ENCODE results near the gene HELB. TPM values are rescaled to one million over a fixed set of nuclear protein-coding genes. Genes with fewer than 3 reads are reported as not detected.

The HELB gene
- total RNA-seq (2012; rRNA removed): 2.0 and 2.3 TPM in 2 replicates

GRCh38 chr12:66301944-66302826, at the start of gene HELB:
HELB (plus strand) TSS chr12:66302493; CDS start chr12:66302604, 111 bp downstream.
- no peaks in the 10 kb centered on the region for H3K36me3 ChIP-seq (ENCODE audit: insufficient read depth, low read length)
- H3K4me3 ChIP-seq (ENCODE audit: low read length): peak within 1 kb of the TSS; percentile 74
- peak within 1 kb of the TSS; percentile 69 for H3K9ac ChIP-seq (ENCODE audit: low read depth, low read length)
- H3K4me2 ChIP-seq (ENCODE audit: low read length): peak within 1 kb of the TSS; percentile 83
- no peaks in the 10 kb centered on the region for H3K9me3 ChIP-seq (replicated peaks; ENCODE audit: low read length)
- no peaks in the 10 kb centered on the region for H3K4me1 ChIP-seq (ENCODE audit: control insufficient read depth, insufficient read depth, low read length)
- peaks cover 20% of the 10 kb centered on the region for H3K27me3 ChIP-seq (ENCODE audit: control insufficient read depth, insufficient read depth, low read length)

DNA sequence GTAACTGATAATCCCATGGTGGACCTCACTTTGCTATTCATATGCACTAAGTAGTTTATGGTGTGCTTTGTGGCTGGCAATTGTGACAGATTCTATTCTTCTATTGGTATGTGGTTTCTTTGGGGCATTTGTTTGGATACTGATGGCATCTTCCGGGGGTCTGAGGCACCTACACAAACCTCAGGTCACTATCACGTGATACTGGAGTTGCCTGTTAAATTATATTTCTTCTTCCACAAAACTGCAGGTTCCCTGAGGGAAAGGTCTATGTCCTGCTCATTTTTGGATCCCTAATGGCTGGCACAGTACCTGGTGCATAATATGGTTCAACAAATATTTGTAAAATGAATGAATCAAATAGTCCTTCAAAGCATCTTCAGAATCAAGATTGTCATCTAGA, 49.5 kb upstream of the HELB start:
- Histone ChIP-seq H3K9ac (ENCODE audit: low read depth, low read length) (no peak overlapping the region), H3K4me2 (ENCODE audit: low read length) (no peak overlapping the region), H3K4me3 (ENCODE audit: low read length) (no peak overlapping the region), H3K4me1 (ENCODE audit: control insufficient read depth, insufficient read depth, low read length) (no peaks in the 10 kb centered on the region), H3K9me3 (replicated peaks; ENCODE audit: low read length) (no peaks in the 10 kb centered on the region), H3K36me3 (ENCODE audit: insufficient read depth, low read length) (no peaks in the 10 kb centered on the region), H3K27me3 (ENCODE audit: control insufficient read depth, insufficient read depth, low read length) (no peaks in the 10 kb centered on the region)

GRCh38 chr12:66255737-66256136, 46.6 kb upstream of the HELB start:
- Histone ChIP-seq H3K4me2 (ENCODE audit: low read length) (no peak overlapping the region), H3K36me3 (ENCODE audit: insufficient read depth, low read length) (no peaks in the 10 kb centered on the region), H3K9me3 (replicated peaks; ENCODE audit: low read length) (no peaks in the 10 kb centered on the region), H3K9ac (ENCODE audit: low read depth, low read length) (no peak overlapping the region), H3K4me3 (ENCODE audit: low read length) (no peak overlapping the region), H3K4me1 (ENCODE audit: control insufficient read depth, insufficient read depth, low read length) (no peaks in the 10 kb centered on the region), H3K27me3 (ENCODE audit: control insufficient read depth, insufficient read depth, low read length) (peaks cover 14% of the 10 kb centered on the region)

GRCh38 chr12:66258011-66258410, 44.3 kb upstream of the HELB start:
- H3K9me3 ChIP-seq (replicated peaks; ENCODE audit: low read length): no peaks in the 10 kb centered on the region

DNA sequence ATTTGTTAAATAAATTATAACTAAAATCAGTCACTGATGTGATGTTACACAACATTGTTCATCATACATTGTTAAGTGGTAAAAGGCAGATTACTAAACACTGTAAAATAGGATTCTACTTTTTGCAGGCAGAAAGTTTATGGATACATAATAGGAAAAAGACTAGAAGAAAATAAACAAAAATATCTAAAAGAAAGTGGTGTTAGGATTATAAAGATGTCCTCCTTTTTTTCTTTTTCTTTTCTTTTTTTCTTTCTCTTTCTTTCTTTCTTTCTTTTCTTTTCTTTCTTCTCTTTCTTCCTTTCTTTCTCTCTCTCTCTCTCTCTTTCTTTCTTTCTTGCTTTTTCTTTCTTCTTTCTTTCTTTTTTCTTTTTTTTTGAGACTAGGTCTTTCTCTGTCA, 39.6 kb upstream of the HELB start:
- no peaks in the 10 kb centered on the region for H3K4me1 ChIP-seq (ENCODE audit: control insufficient read depth, insufficient read depth, low read length)
- no peak overlapping the region for H3K9ac ChIP-seq (ENCODE audit: low read depth, low read length)
- no peak overlapping the region for H3K4me3 ChIP-seq (ENCODE audit: low read length)
- no peaks in the 10 kb centered on the region for H3K9me3 ChIP-seq (replicated peaks; ENCODE audit: low read length)
- H3K36me3 ChIP-seq (ENCODE audit: insufficient read depth, low read length): no peaks in the 10 kb centered on the region
- peaks cover 44% of the 10 kb centered on the region for H3K27me3 ChIP-seq (ENCODE audit: control insufficient read depth, insufficient read depth, low read length)
- H3K4me2 ChIP-seq (ENCODE audit: low read length): no peak overlapping the region

More at GRCh38 chr12:66258011-66258410, 44.3 kb upstream of the HELB start:
- H3K36me3 ChIP-seq (ENCODE audit: insufficient read depth, low read length): no peaks in the 10 kb centered on the region
- H3K4me1 ChIP-seq (ENCODE audit: control insufficient read depth, insufficient read depth, low read length): no peaks in the 10 kb centered on the region
- H3K4me3 ChIP-seq (ENCODE audit: low read length): no peak overlapping the region
- H3K9ac ChIP-seq (ENCODE audit: low read depth, low read length): no peak overlapping the region
- H3K4me2 ChIP-seq (ENCODE audit: low read length): no peak overlapping the region
- peaks cover 21% of the 10 kb centered on the region for H3K27me3 ChIP-seq (ENCODE audit: control insufficient read depth, insufficient read depth, low read length)

DNA sequence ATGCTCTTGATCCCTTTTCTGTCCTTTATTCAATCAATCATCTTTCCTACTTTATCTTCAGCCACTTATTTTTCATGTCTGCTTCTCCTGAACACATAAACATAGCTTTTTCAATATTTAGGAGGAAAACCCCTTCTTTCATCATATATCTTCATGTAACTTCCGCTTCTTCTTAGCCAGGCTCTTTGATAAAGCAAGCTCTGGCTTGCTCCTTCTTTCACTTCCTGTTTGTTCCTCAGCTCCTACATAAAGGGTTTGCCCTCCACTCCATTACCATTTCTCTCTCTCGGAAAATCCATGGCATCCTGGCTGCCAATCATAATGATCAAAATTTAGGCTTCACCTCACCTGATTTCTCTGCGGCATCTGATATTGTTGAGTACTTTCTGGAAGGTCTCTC, 33.7 kb upstream of the HELB start:
- no peaks in the 10 kb centered on the region for H3K4me1 ChIP-seq (ENCODE audit: control insufficient read depth, insufficient read depth, low read length)
- H3K36me3 ChIP-seq (ENCODE audit: insufficient read depth, low read length): no peaks in the 10 kb centered on the region
- no peaks in the 10 kb centered on the region for H3K9me3 ChIP-seq (replicated peaks; ENCODE audit: low read length)
- no peak overlapping the region for H3K4me3 ChIP-seq (ENCODE audit: low read length)
- no peak overlapping the region for H3K4me2 ChIP-seq (ENCODE audit: low read length)
- peaks cover 45% of the 10 kb centered on the region for H3K27me3 ChIP-seq (ENCODE audit: control insufficient read depth, insufficient read depth, low read length)
- no peak overlapping the region for H3K9ac ChIP-seq (ENCODE audit: low read depth, low read length)

GRCh38 chr12:66269142-66269541, 33.2 kb upstream of the HELB start:
- no peak overlapping the region for H3K4me2 ChIP-seq (ENCODE audit: low read length)
- H3K36me3 ChIP-seq (ENCODE audit: insufficient read depth, low read length): no peaks in the 10 kb centered on the region
- no peak overlapping the region for H3K4me3 ChIP-seq (ENCODE audit: low read length)
- H3K9me3 ChIP-seq (replicated peaks; ENCODE audit: low read length): no peaks in the 10 kb centered on the region
- no peaks in the 10 kb centered on the region for H3K4me1 ChIP-seq (ENCODE audit: control insufficient read depth, insufficient read depth, low read length)
- no peak overlapping the region for H3K9ac ChIP-seq (ENCODE audit: low read depth, low read length)
- H3K27me3 ChIP-seq (ENCODE audit: control insufficient read depth, insufficient read depth, low read length): peaks cover 44% of the 10 kb centered on the region

GRCh38 chr12:66269757-66270383, 32.4 kb upstream of the HELB start:
- Histone ChIP-seq H3K4me3 (ENCODE audit: low read length) (no peak overlapping the region), H3K27me3 (ENCODE audit: control insufficient read depth, insufficient read depth, low read length) (peaks cover 41% of the 10 kb centered on the region), H3K9ac (ENCODE audit: low read depth, low read length) (no peak overlapping the region), H3K4me1 (ENCODE audit: control insufficient read depth, insufficient read depth, low read length) (no peaks in the 10 kb centered on the region), H3K9me3 (replicated peaks; ENCODE audit: low read length) (no peaks in the 10 kb centered on the region), H3K4me2 (ENCODE audit: low read length) (peak overlapping the region; percentile 17), H3K36me3 (ENCODE audit: insufficient read depth, low read length) (no peaks in the 10 kb centered on the region)

DNA sequence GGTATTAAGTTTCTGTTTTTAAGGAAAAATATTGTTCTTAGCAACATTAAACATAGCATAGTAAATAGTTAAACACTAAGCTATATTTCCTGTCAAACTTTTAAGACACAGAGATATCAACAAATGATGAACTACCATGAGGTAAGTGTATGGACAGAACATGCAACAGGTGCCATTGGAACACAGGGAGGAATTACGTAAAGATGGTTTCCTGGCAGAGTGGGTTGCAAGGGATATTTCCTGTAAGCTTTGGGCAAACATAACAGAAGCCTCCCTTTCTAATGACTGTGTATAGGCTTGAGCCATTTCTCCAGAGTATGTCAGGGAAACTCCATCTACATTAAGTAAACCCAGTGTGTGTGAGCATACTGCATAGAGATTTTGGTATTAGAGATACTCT, 31.7 kb upstream of the HELB start:
- no peak overlapping the region for H3K4me2 ChIP-seq (ENCODE audit: low read length)
- no peak overlapping the region for H3K4me3 ChIP-seq (ENCODE audit: low read length)
- no peaks in the 10 kb centered on the region for H3K36me3 ChIP-seq (ENCODE audit: insufficient read depth, low read length)
- H3K9me3 ChIP-seq (replicated peaks; ENCODE audit: low read length): no peaks in the 10 kb centered on the region
- no peak overlapping the region for H3K9ac ChIP-seq (ENCODE audit: low read depth, low read length)
- peaks cover 36% of the 10 kb centered on the region for H3K27me3 ChIP-seq (ENCODE audit: control insufficient read depth, insufficient read depth, low read length)
- H3K4me1 ChIP-seq (ENCODE audit: control insufficient read depth, insufficient read depth, low read length): no peaks in the 10 kb centered on the region

GRCh38 chr12:66272650-66273049, 29.6 kb upstream of the HELB start:
- Histone ChIP-seq H3K4me3 (ENCODE audit: low read length) (no peak overlapping the region), H3K27me3 (ENCODE audit: control insufficient read depth, insufficient read depth, low read length) (peaks cover 32% of the 10 kb centered on the region), H3K4me2 (ENCODE audit: low read length) (no peak overlapping the region), H3K36me3 (ENCODE audit: insufficient read depth, low read length) (no peaks in the 10 kb centered on the region), H3K9ac (ENCODE audit: low read depth, low read length) (no peak overlapping the region), H3K9me3 (replicated peaks; ENCODE audit: low read length) (no peaks in the 10 kb centered on the region), H3K4me1 (ENCODE audit: control insufficient read depth, insufficient read depth, low read length) (no peaks in the 10 kb centered on the region)

DNA sequence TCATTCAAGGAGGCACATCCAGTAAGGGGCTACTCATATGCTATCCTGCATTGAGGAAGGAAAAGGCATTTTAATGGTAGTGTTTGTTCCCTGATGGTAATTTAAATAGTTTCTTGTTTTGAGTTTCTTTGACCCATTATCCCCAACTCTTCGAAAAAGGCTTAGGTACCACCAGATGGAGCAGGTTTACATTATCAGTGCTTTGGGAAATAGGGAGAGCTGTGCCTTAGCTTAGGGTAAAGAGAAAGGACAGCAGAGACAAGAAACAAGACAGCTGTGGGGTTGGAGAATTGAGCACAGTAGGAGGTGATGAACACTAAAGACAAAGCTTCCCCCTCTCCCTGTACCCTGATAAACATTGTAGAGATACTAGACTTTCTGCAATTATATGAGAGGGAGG, 29.1 kb upstream of the HELB start:
- no peaks in the 10 kb centered on the region for H3K9me3 ChIP-seq (replicated peaks; ENCODE audit: low read length)
- H3K36me3 ChIP-seq (ENCODE audit: insufficient read depth, low read length): no peaks in the 10 kb centered on the region
- no peak overlapping the region for H3K9ac ChIP-seq (ENCODE audit: low read depth, low read length)
- H3K4me2 ChIP-seq (ENCODE audit: low read length): no peak overlapping the region
- H3K4me1 ChIP-seq (ENCODE audit: control insufficient read depth, insufficient read depth, low read length): no peaks in the 10 kb centered on the region
- H3K27me3 ChIP-seq (ENCODE audit: control insufficient read depth, insufficient read depth, low read length): peaks cover 35% of the 10 kb centered on the region
- no peak overlapping the region for H3K4me3 ChIP-seq (ENCODE audit: low read length)

All from skeletal muscle satellite cell (primary cell).